Stimulated activated CD4-positive, alpha-beta T cell treated with anti-CD3 and anti-CD28 coated beads, Interleukin-4, amount 100 ng/mL, for 24 hours (primary cell): ENCODE data around the gene GABRB2.

Experiments used
- DNase-seq: peaks from one replicate; pipeline ENCODE4 v3.0.0-alpha.2; 2020

The GABRB2 gene

GRCh38 chr5:161467703-161468102 lies 78.8 kb downstream of the GABRB2 start:
- DNase-seq, result no peak

- no peak for DNase-seq
Observed at GRCh38 chr5:161460741-161461140, 85.8 kb downstream of the GABRB2 start.

- DNase-seq, result no peak
Observed at GRCh38 chr5:161446655-161447054, 99.9 kb downstream of the GABRB2 start.

- no peak for DNase-seq
Observed at GRCh38 chr5:161442471-161442870, 104.1 kb downstream of the GABRB2 start.

- DNase-seq, result no peak
Observed at GRCh38 chr5:161432798-161433197, 113.7 kb downstream of the GABRB2 start.

GRCh38 chr5:161431963-161432362 lies 114.6 kb downstream of the GABRB2 start:
- no peak for DNase-seq

- DNase-seq, result no peak
Observed at GRCh38 chr5:161421067-161421466, 125.5 kb downstream of the GABRB2 start.

- no peak for DNase-seq
Observed at GRCh38 chr5:161420521-161420920, 126.0 kb downstream of the GABRB2 start.

- no peak for DNase-seq
Observed at GRCh38 chr5:161414896-161415295, 131.6 kb downstream of the GABRB2 start.

GRCh38 chr5:161414037-161414436 lies 132.5 kb downstream of the GABRB2 start:
- no peak for DNase-seq

GRCh38 chr5:161412792-161413191 lies 133.7 kb downstream of the GABRB2 start:
- no peak for DNase-seq

- DNase-seq, result no peak
Observed at GRCh38 chr5:161411156-161411555, 135.4 kb downstream of the GABRB2 start.

- DNase-seq, result no peak
Observed at GRCh38 chr5:161410640-161411039, 135.9 kb downstream of the GABRB2 start.

- no peak for DNase-seq
Observed at GRCh38 chr5:161409471-161409870, 137.1 kb downstream of the GABRB2 start.

- no peak for DNase-seq
Observed at GRCh38 chr5:161406880-161407279, 139.6 kb downstream of the GABRB2 start.

GRCh38 chr5:161403996-161404395 lies 142.5 kb downstream of the GABRB2 start:
- no peak for DNase-seq

GRCh38 chr5:161403121-161403520 lies 143.4 kb downstream of the GABRB2 start:
- DNase-seq, result no peak

GRCh38 chr5:161400583-161400982 lies 145.9 kb downstream of the GABRB2 start:
- no peak for DNase-seq

GRCh38 chr5:161399996-161400562 lies 146.4 kb downstream of the GABRB2 start:
- no peak for DNase-seq

GRCh38 chr5:161397448-161397847 lies 149.1 kb downstream of the GABRB2 start:
- no peak for DNase-seq

- no peak for DNase-seq
Observed at GRCh38 chr5:161396171-161396570, 150.4 kb downstream of the GABRB2 start.

- DNase-seq, result no peak
Observed at GRCh38 chr5:161391724-161392123, 154.8 kb downstream of the GABRB2 start.

- no peak for DNase-seq
Observed at GRCh38 chr5:161391016-161391415, 155.5 kb downstream of the GABRB2 start.

GRCh38 chr5:161387121-161387520 lies 159.4 kb downstream of the GABRB2 start:
- no peak for DNase-seq

- no peak for DNase-seq
Observed at GRCh38 chr5:161385027-161385426, 161.5 kb downstream of the GABRB2 start.

GRCh38 chr5:161382685-161383084 lies 163.8 kb downstream of the GABRB2 start:
- no peak for DNase-seq
